GM18507 (cell line): Measurements from ENCODE around the gene NT5DC4.

Experiments
- DNase-seq: peaks from one replicate; pipeline ENCODE4 v3.0.0; 2011; ENCODE audit warnings: low read depth; ENCODE audit not compliant: insufficient read length; ENCODE audit errors: extremely low spot score
- FAIRE-seq: peaks from 2 replicates; lab custom pipeline; 2011; peaks lifted over from hg19 to GRCh38; lab: Jason Lieb, UNC

NT5DC4 gene

DNA sequence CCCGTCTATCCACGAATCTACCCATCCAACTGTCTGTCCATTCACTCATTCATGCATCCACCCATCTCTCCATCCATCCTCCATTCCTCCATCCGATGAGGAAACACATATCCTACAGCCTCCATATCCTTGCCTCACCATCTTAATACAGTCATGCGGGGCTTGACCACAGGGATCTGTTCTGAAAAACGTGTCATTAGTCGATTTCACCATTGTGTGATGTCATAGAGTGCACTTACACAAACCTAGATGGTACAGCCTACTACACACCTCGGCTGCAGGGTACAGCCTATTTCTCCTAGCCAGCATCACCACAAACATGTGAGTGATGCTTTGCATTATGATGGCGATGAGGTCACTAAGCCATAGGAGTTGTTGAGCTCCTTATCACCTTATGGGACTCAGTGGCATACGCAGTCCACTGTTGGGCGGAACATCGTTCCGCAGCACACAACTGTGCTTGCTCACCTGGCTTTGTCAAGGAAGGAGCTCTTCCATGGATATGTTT is 1.9 kb upstream of the NT5DC4 start:
- DNase-seq (no peak), FAIRE-seq (no peak)

DNA sequence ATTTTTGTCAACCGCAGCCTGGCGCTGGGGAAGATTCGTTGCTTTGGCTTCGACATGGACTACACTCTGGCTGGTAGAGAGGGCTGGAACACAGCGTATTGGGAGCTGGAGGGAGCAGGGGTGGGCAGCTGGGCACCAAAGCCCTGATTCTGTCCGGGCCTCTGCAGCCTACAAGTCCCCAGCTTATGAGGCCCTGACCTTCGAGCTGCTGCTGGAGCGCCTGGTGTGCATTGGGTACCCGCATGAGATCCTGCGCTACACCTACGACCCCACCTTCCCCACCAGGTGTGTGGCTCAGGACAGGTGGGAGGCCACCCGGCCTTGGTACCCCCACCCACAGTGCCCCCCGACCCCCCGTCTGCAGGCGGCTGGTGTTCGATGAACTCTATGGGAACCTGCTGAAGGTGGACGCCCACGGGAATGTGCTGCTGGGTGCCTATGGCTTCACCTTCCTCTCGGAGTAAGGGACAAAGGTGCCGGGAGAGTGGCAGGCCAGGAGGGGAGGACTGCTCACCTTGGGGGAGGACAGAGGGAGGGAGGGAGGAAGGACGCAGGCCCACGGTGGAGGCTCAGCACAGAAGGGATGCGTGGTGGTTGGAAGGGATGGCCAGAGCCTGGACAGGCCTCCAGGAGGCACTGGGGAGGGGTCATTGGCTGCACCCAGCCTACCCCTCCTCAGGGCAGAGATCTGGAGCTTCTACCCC is 1.2 kb downstream of the NT5DC4 start:
- FAIRE-seq, result no peak
- DNase-seq, result no peak

DNA sequence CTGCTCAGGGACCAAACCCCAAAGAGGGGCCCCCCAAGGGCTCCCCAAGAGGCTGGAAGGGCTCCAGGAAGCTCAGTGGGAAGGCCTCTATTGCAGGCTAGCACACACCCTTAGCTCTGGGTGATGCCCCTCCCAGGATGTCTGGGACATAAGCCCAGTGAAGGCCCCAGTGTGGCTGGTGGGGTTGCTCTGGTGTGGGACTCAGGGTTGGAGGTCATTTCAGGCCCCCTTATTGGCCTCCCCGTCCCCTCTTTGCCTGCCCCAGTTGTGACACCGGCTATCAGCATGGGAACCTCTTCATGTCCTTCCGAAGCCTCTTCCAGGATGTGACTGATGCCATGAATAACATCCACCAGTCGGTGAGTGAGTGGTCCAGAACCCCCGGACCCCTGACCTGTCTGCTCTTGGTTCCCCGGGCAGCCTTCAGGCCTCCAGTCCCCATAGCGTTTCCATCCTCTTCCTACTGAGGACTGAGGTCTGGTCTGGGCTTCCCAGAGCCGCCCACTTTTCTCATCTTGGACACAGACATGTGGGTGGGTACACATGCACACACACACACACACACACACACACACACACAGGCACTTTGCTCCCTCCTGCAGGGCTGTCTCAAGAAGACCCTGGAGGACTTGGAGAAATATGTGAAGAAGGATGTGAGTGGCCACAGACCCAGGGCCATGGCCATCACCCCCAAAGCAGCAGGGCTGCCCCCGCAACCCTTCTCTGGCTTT is 2.2 kb downstream of the NT5DC4 start:
- no peak for FAIRE-seq

DNA sequence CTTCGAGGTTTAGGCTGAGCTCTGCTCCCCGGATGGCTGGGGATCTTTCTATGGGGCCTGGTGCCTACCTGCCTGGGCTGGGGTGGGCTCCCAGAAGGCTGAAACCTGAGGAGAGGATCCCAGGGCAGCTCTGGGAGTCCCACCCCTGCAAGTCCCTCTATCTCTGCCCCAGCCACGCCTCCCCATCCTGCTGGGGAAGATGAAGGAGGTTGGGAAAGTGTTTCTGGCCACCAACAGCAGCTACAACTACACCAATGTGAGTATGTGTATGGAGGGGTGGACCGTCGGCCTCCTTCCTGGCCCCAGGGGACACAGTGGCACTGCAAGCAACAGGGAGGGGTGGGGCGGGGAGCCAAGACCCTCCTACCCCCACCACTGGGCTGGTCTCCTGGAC is 2.7 kb downstream of the NT5DC4 start:
- DNase-seq (no peak), FAIRE-seq (no peak)

More for the DNA sequence above, 2.2 kb downstream of the NT5DC4 start:
- no peak for DNase-seq

DNA sequence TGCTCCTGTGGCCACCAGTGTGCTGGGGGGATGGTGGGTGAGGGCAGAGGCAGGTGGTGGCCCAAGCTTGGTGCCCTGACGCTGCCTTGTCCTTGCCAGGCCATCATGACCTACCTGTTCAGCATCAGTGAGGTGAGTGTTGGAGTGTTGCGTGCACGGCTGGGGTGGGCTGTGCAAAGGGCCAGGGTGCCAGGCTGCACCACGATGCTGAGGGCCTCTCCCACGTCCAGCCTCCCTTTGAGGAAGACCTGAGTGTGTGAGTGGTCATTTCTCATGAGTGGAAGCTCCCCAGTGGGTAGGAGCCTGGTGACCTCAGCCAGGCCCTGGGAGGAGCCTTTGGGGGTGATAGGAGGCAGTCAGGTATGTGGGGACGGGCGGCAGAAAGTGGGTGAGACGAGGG is 3.2 kb downstream of the NT5DC4 start:
- DNase-seq (no peak), FAIRE-seq (no peak)

DNA sequence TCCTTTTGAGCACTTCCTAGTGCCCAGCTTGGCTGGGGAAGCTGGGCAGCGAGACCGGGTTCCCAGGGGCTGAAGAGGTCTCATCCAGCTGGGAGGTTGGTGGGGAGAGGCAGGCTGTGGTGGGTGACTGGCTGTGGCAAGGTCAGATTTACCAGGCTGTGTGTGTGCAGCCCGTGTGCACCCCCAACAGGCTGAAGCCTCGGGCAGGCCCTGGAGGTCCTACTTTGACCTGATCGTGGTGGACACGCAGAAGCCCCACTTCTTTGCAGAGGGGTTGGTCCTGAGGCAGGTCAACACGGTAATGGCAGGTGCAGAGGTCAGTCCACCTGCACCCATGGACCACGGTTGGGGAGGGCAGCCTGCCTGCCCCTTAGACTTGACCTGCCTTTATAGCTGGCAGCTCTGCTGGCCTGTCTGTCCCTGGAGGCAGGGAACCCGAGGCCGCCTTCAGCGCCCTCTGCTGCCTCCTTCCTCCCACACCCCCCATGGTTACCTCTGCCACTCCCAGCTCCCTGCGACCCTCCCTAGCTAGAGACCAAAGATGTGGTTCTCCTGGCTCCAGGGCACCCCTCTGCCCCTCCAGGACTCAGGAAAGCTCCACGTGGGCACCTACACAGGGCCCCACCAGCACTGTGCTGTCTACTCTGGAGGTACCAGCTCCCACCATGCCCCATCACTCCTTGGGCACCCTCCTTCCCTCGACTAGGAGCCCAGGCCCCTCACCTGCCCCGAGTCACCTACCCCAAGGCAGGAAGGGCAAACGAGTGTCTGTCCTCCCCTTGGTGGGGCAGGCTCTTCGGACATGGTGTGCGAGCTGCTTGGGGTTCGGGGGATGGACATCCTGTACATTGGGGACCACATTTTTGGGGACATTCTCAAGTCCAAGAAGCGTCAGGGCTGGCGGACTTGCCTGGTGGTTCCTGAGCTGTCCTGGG is 4.0 kb downstream of the NT5DC4 start:
- no peak for DNase-seq

DNA sequence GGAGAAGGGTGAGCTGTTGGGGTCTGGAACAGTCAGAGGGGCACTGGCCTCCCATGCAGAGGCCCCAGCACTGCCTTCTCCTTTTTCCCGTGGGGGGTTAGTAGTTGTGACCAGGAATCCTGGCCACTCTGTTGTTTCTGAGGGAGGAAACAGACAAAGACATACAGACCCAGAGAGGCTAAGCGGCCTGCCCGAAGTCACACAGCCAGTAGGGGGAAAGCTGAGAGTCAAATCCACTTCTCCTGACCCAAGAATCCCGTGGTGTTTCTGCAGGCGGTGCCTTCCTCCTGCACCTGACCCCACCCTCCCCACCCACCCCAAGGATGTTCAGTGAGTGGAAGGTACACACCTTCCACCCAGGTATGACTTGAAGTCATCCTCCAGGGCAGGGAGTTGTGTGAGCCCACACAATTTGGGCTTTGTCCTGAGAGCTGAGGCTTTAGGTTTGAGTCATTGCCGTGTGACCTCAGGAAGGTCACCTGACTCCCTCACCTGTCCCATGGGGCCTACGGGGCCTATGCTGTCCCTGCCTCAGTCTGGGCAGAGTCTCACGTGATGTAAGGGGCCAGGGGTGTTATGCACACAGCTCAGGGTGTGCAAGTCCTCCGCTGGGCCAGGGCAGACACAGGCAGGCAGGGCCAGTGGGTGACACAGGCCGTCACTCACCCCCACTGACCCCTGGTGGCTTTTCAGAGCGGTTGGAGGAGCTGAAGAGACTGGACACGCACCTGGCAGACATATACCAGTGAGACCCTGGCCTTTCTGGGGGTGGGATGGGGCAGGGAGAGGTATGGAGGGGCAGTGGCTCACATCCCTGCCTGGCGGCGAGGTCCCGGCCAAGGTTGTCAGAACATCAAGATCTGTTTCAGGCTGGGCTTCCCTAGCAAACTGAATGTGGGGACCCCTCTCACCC is 5.0 kb downstream of the NT5DC4 start:
- peak; percentile 48 for FAIRE-seq
- DNase-seq, result no peak

More for the DNA sequence above, 4.0 kb downstream of the NT5DC4 start:
- no peak for FAIRE-seq

DNA sequence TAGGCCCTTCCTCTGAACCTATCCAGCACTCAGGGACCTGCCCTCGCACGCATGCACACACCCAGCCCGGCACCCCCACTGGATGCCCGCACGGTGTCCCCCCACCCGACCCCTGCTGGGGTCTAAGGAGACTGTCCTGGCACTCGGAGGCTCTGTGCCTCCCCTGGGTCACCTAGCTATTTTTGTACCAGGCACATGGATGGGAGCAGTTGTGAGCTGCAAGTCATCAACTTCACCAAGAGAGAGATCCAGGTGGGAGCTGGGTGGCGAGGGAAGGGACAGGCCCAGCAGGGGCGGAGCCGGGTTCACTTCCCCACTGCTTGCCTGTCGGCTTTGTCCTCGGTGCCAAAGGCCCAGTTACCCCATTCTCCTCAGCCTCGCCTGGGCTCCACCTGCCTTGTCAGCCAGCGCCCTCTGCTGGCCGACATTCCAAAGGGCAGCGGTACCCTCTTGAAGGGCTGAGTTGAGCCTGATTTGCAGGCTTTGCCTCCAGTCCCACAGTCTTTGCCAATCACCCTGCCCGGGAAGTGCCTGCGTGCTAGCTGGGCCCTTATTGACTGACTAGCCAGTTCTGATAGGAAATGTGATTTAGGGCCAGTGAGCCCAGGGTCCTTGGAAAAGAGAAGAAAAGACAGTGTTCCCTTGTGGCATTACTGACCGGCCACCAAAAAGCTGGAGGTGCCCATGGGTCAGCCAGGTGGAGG is 5.8 kb downstream of the NT5DC4 start:
- DNase-seq, result peak; percentile 88
- peak; percentile 94 for FAIRE-seq

DNA sequence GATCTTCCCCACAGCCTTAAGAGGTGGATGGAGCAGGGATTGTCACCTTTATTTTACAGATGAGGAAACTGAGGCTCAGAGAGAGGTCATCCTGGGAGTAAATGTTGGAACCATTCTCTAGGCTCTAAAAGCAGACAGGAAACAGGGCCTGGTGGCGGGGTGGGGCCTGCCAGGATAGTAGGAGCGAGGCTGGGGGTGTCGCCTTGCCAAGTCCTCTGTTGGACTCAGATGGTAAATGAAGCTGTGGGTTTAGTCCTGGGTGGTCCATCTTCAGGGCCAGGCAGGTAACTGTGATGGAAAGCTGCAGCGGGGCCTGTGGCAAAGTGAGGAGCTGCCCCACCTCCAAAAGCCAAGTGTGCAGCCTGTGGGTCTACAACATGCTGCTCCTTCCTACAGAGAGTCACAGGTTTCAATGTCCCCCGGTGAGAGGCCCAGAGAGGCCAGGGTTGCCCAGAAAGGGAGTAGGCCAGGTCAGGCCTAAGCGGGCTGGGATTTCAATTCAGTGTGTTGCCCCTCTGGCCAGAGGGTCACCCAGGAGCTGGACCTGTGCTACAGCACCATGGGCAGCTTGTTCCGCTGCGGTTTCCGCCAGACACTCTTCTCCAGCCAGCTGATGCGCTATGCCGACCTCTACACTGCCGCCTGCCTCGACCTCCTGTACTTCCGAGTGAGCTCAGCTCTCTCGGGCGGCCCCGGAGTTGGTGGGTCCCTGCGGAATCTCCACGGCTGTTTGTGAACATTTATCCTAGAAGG is 6.6 kb downstream of the NT5DC4 start:
- DNase-seq, result no peak
- no peak for FAIRE-seq

DNA sequence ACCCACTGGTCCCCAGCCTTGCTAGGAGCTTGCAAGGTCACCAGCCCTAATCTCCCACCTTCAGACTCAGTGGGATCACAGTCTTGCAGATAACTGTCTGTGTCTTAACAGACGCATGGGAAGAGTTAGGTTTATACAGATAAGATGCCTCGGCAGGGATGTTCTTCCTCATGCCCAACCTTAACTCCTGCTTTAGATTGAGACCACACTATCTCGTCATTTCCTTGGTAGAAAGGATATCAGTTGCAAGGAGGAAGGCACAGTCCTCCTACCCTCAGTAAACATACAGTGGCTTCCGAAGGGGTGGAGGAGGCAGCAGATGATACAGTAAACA is 7.2 kb downstream of the NT5DC4 start:
- FAIRE-seq, result no peak
- DNase-seq, result no peak

DNA sequence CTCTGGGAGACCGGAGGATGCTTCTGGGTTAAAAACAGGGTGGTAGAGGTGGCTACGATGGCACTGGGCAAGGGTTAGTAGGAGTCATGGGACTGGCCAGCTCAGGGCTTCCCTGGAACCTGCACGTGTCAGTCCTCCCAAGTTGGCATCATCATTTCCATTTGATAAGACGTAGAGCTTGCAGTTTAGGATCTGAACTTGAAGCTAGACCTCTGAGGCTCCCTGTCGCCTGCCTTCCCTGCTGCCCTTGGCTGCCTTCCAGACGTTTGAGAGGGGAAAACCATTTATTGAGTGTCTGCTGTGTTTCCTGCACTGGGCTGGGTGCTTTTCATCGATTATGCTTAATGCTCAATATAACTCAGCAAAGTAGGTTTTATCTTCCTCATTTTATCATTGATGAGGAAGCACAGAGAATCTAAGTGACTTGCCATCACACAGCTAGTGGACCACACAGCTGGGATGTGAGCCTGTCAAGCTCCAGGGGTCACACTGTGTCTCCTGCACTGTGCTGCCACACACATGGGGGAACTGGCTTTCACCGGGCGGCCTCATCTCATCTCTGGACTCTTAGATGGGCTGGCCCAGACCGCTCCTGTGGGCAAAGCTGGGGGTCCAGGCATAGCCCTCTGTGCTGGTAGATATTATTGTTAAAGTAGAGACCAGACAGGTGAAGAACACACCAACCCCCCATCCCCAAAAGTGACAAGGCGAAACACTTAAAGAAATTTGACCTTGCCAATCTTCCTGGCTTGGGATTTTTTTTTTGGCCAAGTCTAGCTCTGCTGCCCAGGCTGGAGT is 7.8 kb downstream of the NT5DC4 start:
- FAIRE-seq, result no peak
- DNase-seq, result no peak

DNA sequence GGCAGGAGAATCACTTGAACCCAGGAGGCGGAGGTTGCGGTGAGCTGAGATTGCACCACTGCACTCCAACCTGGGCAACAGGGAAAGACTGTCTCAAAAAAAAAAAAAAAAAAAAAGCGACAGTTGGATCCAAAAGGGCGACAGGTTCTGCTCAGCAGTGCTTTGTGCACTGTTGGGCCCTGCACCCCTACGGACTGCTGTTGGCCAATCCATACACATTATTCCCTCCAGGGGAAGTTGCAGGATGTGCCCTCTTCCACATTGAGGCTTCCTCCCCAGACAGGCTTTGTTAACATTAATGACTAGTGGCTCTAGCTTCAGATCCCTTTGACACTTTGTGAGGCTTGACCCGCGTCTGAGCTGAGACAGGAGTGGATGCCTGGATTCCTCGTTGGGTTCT is 9.4 kb downstream of the NT5DC4 start:
- DNase-seq, result no peak
- no peak for FAIRE-seq

DNA sequence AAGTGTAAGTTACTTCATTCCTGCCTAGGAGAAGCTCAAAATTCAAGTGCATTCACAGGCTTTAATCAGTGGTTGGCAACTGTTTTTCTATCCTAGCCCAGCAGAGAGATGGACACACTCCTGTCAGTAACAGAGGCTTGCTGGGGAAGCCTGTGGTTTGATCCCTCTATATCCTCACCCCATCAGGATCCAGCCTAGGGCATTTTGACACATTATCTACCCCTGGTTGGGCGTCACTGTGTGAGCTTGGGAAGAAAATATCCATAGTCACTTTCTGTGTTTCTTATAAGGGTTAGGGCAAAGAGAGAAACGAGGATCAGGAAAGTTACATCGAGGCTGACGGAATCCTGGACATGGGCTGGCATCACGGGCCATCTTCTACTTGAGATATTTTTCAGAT is 10.0 kb downstream of the NT5DC4 start:
- no peak for DNase-seq

DNA sequence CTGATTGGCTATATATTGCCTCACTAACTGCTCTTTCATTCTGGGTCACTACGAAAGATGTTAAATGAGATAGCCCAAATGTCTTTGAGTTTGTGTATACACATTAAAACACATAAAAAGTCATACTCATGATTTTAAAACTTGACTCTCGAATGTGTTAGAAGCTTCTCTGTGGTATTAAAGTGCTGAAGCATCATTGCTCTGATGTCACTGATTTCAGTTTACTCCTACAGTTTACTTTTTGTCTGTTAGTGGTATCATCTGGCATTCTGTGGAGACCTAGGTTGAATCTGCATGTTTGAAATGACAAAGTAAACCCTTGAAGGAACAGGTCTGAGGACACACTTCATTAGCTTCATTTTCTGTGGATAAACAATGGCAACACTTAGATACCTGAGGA is 10.7 kb downstream of the NT5DC4 start:
- FAIRE-seq, result no peak
- DNase-seq, result no peak

More for the DNA sequence above, 10.0 kb downstream of the NT5DC4 start:
- FAIRE-seq, result no peak

DNA sequence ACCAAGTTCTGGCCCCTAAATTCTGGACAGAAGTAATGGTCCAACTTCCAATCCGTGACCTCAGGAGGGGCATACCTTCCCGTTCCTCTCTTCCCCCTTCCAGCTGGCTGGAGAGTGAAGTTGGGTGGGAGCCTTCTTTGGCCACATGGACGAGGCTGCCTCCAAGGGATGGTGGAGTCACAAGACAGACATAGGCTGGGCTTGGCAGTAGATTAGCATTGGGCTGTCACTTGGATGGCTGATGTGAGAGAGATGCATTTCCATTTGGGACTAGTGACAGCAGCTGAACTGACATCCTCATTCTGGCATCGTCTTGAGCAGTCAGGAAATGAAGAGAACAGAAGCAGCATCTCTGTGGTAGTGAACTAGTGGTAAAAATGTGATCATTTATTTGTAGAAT is 12.6 kb downstream of the NT5DC4 start:
- no peak for FAIRE-seq
- no peak for DNase-seq

DNA sequence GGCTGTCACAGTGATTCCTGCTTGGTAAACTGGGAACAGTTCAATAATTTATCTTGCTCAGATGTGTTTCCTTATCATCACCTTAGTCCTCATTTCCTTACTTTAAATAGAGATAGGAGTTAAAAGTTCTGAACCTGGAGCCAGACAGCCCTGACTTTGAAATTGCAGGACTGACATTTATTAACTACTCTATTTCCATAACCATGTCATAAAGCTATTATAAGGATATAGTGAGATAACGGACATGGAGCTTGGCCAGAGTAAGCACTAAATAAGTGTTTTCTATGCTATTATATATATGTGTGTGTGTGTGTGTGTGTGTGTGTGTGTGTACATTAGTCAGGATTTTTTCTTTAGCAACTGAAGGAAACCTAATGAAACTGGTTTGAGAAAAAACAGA is 13.1 kb downstream of the NT5DC4 start:
- FAIRE-seq (no peak), DNase-seq (no peak)

DNA sequence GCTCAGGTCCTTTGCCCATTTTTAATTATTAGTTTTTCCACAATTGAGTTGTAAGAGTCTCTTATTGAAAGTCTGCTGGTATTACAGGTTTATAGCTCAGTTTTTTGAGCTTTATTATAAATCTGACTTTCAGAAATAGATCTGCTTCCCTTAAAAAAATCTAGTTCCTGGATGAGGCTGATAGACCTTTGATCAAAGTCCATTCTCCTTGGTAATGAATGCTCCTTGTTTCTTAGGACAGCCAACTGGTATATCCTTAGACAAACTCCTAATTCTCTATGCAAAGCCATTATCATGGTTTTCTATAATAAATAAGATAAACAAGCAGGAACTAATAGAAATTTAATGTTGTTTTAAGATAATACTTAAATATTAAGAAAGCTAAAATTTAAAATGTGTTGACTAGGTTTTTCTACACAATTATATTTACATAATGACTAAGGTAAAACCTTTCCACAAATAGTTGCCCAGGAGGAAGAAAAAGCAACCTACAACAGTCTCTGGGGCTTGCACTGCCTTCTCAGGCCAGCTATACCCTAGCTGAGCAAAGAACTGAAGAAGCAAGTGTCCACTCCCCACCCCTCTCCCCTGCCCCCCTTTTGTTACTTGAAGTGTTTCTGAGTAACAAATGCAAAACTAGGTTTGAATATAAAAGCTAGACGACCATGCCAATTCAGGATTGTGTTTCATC is 16.9 kb downstream of the NT5DC4 start:
- DNase-seq, result no peak

More for the DNA sequence above, 16.9 kb downstream of the NT5DC4 start:
- FAIRE-seq, result no peak
